Measurements from ENCODE around the gene PDAP1. TPM values are rescaled to one million over a fixed set of nuclear protein-coding genes. Genes with fewer than 3 reads are reported as not detected.

PDAP1 gene
- total RNA-seq, 4 donors from 2014 or later, result 34.6 to 88.5 (median 62.6) TPM

GRCh38 chr7:99386584-99387238, 21.7 kb downstream of the PDAP1 start:
- no peak for TF ChIP-seq CTCF (IDR thresholded peaks at IDR 0.05; ENCODE audit: low read depth)

DNA sequence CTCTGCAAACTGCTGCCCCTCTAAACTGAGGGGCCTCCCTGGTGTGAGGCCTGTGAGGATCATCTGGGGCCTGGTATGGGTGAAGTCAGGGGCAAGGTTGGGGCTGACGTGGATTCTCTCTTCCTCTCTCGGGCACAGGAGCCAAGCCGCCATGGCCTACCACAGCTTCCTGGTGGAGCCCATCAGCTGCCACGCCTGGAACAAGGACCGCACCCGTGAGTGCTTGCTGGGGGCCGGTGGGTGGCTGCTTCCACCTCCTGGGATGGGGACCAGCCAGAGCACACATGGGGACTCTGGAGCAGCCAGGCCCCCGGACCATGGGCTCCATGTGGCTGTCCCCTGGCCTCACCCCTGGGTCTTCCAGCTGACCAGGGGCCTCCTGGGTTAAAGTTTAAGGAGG, 22.8 kb downstream of the PDAP1 start:
- TF ChIP-seq CTCF (IDR thresholded peaks at IDR 0.05; ENCODE audit: low read depth), result no peak

GRCh38 chr7:99384523-99384922, 23.9 kb downstream of the PDAP1 start:
- no peak for TF ChIP-seq CTCF (IDR thresholded peaks at IDR 0.05; ENCODE audit: low read depth)

- TF ChIP-seq CTCF (IDR thresholded peaks at IDR 0.05; ENCODE audit: low read depth), result no peak
These were observed 24.5 kb downstream of the PDAP1 start for GRCh38 chr7:99383791-99384370.

DNA sequence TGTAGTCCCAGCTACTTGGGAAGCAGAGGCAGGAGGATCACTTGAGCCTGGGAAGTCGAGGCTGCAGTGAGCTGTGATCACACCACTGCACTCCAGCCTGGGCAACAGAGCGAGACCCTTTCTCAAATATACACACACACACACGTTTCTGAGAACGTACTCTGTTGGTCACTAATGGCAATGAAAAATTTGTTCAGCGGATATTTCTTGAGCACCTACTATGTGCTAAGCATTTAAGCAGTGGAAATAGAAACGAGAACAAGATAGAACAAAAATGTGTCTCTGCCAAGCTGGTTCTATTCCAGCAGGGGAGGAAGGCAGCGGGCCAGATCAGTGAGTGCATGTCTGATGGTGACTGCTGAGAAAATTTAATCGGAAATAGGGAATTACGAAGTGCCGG, 25.2 kb downstream of the PDAP1 start:
- TF ChIP-seq CTCF (IDR thresholded peaks at IDR 0.05; ENCODE audit: low read depth), result no peak

DNA sequence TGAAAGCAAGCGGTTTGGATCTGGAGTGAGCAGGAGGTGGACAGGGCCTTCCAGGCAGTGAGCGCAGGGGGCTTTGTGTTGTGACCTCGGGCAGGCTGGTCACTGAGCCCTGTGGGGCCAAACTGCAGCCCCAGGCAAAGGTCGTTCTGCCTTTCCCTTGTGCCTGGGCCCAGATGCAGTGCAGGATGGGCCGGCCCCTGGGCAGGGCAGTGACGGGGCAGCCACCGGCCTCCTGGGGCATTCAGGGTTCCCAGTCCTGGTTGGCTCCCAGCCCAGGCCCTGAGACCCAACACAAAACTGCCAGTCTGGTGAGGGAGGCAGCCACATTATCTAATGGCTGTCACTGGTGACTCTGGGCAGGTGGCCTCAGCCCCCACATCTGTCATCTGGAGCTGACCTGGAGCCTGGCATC, 26.7 kb downstream of the PDAP1 start:
- no peak for TF ChIP-seq CTCF (IDR thresholded peaks at IDR 0.05; ENCODE audit: low read depth)

- no peak for TF ChIP-seq CTCF (IDR thresholded peaks at IDR 0.05; ENCODE audit: low read depth)
These were observed 27.4 kb downstream of the PDAP1 start for GRCh38 chr7:99380823-99381663.
